Muscle of leg (tissue), 9 donors: ENCODE measurements around the gene CD24. TPM values are rescaled to one million over a fixed set of nuclear protein-coding genes. Genes with fewer than 3 reads are reported as not detected.

ENCODE experiments used
- polyA plus RNA-seq, 8 donors: library from polyadenylated mRNA; unstranded; fragments of 120-200 nt; gene quantifications; one replicate each; pipeline versions ENCODE4 v1.2.1 to v1.2.3, GENCODE V29; 2013; ENCODE audit warnings: inconsistent platforms in 1 of 8, low replicate concordance in 1 of 8; ENCODE audit not compliant: insufficient read length in 8 of 8, insufficient read depth in 1 of 8
- total RNA-seq: library from RNA; stranded (reverse); fragments of 120-200 nt; gene quantifications from one replicate; pipeline ENCODE4 v1.2.4, GENCODE V29; 2013

The CD24 gene
- total and polyA plus RNA-seq, 9 donors: 9.4 to 62.3 (median 20.6) TPM

Other genes with a start within 250 kb of the CD24 start
- 21.4 TPM for gene MTRES1, start 53.5 kb upstream of the CD24 start, total RNA-seq
- gene MTRES1, start 53.5 kb upstream of the CD24 start, polyA plus RNA-seq: 10 to 100 TPM; 20.5 to 25.9 (median 22.3) TPM
- 2.3 TPM for gene BEND3, start 140.8 kb upstream of the CD24 start, total RNA-seq
- 1 to 10 TPM; 2.5 to 3.8 (median 3.0) TPM for gene BEND3, start 140.8 kb upstream of the CD24 start, polyA plus RNA-seq